ENCODE data around the gene FFAR4. TPM values are rescaled to one million over a fixed set of nuclear protein-coding genes. Genes with fewer than 3 reads are reported as not detected.

Gene FFAR4
- total RNA-seq, 1 experiment from 2014 or later: not detected

GRCh38 chr10:93608421-93608820, 42.0 kb downstream of the FFAR4 start:
- TF ChIP-seq CTCF (conservative IDR thresholded peaks at IDR 0.05; ENCODE audit: low read depth, low read length) (no peak), EZH2 (IDR thresholded peaks at IDR 0.05; ENCODE audit: borderline replicate concordance, low read depth, low read length, poor library complexity, severe bottlenecking) (no peak)
- POLR2A ChIA-PET (ENCODE audit: low non-redundant PET): no interaction called here
- intact Hi-C loops (cut with micrococcal nuclease; ENCODE audit: unreplicated experiment): no loop called here
- CTCF ChIA-PET: no interaction called here
- Histone ChIP-seq H3K9me3 (ENCODE audit: low read depth, low read length, poor library complexity, severe bottlenecking) (no peaks in the 10 kb centered on the region), H3K36me3 (ENCODE audit: insufficient read depth, low read length, poor library complexity, severe bottlenecking) (no peaks in the 10 kb centered on the region), H3K27ac (ENCODE audit: low read depth, low read length, poor library complexity, severe bottlenecking) (no peak overlapping the region), H3K4me1 (ENCODE audit: insufficient read depth, low read length, poor library complexity, severe bottlenecking) (no peaks in the 10 kb centered on the region), H3K4me3 (ENCODE audit: low read depth, low read length, poor library complexity, severe bottlenecking) (no peak overlapping the region), H3K27me3 (replicated peaks; ENCODE audit: insufficient read depth, low read depth, low read length, poor library complexity) (peaks cover 22% of the 10 kb centered on the region)
- no peak for DNase-seq (ENCODE audit: low spot score)
- no TSS peak for BruUV-seq (replicated peaks)

GRCh38 chr10:93612311-93612710, 45.8 kb downstream of the FFAR4 start, which contains the start of gene PDE6C:
Gene PDE6C, plus strand, starts transcription at chr10:93612537. Its CDS starts 189 bp downstream, at chr10:93612726.
- intact Hi-C loops (cut with micrococcal nuclease; ENCODE audit: unreplicated experiment): no loop called here
- H3K27ac ChIP-seq (ENCODE audit: low read depth, low read length, poor library complexity, severe bottlenecking): no peak within 1 kb of the TSS
- H3K9me3 ChIP-seq (ENCODE audit: low read depth, low read length, poor library complexity, severe bottlenecking): no peaks in the 10 kb centered on the region
- CTCF ChIA-PET: no interaction called here
- no peak within 1 kb of the TSS for H3K4me3 ChIP-seq (ENCODE audit: low read depth, low read length, poor library complexity, severe bottlenecking)
- BruUV-seq (replicated peaks): no TSS peak
- no peak for DNase-seq (ENCODE audit: low spot score)
- no peaks in the 10 kb centered on the region for H3K4me1 ChIP-seq (ENCODE audit: insufficient read depth, low read length, poor library complexity, severe bottlenecking)
- TF ChIP-seq CTCF (conservative IDR thresholded peaks at IDR 0.05; ENCODE audit: low read depth, low read length) (no peak), EZH2 (IDR thresholded peaks at IDR 0.05; ENCODE audit: borderline replicate concordance, low read depth, low read length, poor library complexity, severe bottlenecking) (no peak)
- no peaks in the 10 kb centered on the region for H3K36me3 ChIP-seq (ENCODE audit: insufficient read depth, low read length, poor library complexity, severe bottlenecking)
- H3K27me3 ChIP-seq (replicated peaks; ENCODE audit: insufficient read depth, low read depth, low read length, poor library complexity): peaks cover 8% of the 10 kb centered on the region
- POLR2A ChIA-PET (ENCODE audit: low non-redundant PET): no interaction called here

- intact Hi-C loops (cut with micrococcal nuclease; ENCODE audit: unreplicated experiment): no loop called here
- POLR2A ChIA-PET (ENCODE audit: low non-redundant PET): no interaction called here
- Histone ChIP-seq H3K36me3 (ENCODE audit: insufficient read depth, low read length, poor library complexity, severe bottlenecking) (no peaks in the 10 kb centered on the region), H3K9me3 (ENCODE audit: low read depth, low read length, poor library complexity, severe bottlenecking) (no peaks in the 10 kb centered on the region), H3K4me1 (ENCODE audit: insufficient read depth, low read length, poor library complexity, severe bottlenecking) (no peaks in the 10 kb centered on the region), H3K27ac (ENCODE audit: low read depth, low read length, poor library complexity, severe bottlenecking) (no peak overlapping the region), H3K27me3 (replicated peaks; ENCODE audit: insufficient read depth, low read depth, low read length, poor library complexity) (peaks cover 4% of the 10 kb centered on the region), H3K4me3 (ENCODE audit: low read depth, low read length, poor library complexity, severe bottlenecking) (no peak overlapping the region)
- CTCF ChIA-PET: no interaction called here
- no peak for TF ChIP-seq CTCF (conservative IDR thresholded peaks at IDR 0.05; ENCODE audit: low read depth, low read length)
- TF ChIP-seq EZH2 (IDR thresholded peaks at IDR 0.05; ENCODE audit: borderline replicate concordance, low read depth, low read length, poor library complexity, severe bottlenecking): no peak
- no peak for DNase-seq (ENCODE audit: low spot score)
- BruUV-seq (replicated peaks): no TSS peak
Measured at GRCh38 chr10:93613126-93613525, 46.7 kb downstream of the FFAR4 start.

All from A673 (cell line).